ENCODE measurements around the gene EMP2.

EMP2 gene

DNA sequence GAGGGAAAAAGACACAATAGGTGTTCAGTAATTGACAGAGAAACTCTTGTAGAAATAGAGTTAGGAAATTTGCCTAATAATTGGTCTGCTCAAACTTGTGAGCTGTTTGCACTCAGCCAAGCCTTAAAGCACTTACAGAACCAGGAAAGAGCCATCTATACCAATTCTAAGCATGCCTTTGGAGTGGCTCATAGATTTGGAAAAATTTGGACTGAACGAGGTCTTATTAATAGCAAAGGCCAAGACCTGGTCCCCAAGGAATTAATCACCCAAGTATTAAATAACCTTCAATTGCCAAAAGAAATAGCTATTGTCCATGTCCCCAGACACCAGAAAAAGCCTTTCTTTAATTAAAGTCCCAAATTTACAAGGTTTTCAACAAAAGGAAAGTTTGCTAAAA is 90.3 kb downstream of the EMP2 start:
- no peak for DNase-seq (ENCODE audit: low spot score)

DNA sequence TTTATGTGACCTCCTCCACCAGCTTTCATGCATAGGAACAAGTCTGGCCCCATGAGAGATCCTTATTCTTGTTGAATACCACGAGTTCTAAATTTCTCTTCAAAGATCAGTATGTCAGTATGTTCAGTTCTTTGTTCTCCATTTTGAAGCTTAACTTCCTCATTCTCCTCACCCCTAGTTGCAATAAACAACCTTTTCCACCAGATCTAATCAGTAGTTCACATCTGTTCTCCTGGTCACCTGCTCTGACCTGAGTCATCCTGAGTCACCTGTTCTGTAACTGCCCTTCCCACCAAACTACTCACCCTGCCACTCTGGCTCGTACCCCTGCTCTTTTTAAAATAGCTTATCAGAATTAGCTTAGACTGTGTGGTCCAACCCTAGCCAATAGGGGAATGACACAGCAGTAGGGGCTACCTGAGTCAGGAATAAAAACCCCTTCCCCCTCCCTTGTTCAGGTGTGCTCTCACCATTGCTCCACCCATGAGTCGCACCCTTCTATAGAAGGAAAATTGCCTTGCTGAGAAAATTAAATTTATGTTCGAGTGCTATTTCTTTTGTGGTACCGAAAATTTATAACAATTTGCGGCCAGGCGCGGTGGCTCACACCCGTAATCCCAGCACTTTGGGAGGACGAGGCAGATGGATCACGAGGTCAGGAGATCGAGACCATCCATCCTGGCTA is 94.6 kb downstream of the EMP2 start:
- no peak for DNase-seq (ENCODE audit: low spot score)

DNA sequence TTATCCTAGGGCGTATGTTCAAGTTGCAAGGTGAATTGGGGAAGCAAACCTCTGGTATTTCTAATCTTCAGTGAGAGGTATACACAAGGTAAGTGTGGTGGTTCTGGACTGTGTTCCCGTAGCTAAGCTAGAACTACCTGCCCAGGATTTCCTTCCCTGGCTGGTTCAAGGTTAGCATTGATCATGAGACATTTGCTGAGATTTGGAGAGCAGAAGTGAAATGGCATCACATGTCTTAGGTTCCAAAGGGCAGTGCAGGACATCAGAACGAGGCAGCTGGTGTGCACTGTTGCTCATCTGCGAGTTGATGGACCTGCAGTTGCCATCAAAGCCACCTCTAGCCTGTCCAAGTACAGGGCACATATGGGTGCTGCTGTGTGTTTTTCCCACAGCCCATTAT is 95.2 kb downstream of the EMP2 start:
- no peak for DNase-seq (ENCODE audit: low spot score)

DNA sequence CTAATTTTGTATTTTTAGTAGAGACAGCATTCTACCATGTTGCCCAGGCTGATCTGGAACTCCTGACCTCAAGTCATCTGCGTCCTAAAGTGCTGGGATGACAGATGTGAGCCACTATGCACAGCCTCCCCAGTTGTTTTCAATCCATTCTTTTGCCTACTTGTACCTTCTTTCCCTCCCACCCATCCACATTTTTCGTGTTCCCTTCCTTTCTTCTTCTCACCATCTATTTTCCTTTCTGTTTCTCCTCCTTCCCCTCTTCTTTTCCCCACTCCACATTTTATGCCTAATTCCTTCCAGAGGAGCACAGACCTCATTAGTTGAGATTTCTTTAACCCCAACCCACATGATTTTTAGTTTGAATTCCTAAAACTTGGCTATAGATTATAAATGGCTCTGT is 100.2 kb downstream of the EMP2 start:
- no peak for DNase-seq (ENCODE audit: low spot score)
